ENCODE data around the gene MAD1L1. TPM values are rescaled to one million over a fixed set of nuclear protein-coding genes. Genes with fewer than 3 reads are reported as not detected.

Gene MAD1L1
- total RNA-seq, 1 donor from 2014 or later = 59.6 TPM

- no peak for TF ChIP-seq CTCF (IDR thresholded peaks at IDR 0.05)
- DNase-seq (ENCODE audit: low spot score in 2 of 2) = no peak
- Histone ChIP-seq H3K27ac (no peak overlapping the region), H3K4me1 (peaks cover 0 to 7% of the 10 kb centered on the region in 2 donors), H3K27me3 (no peaks in the 10 kb centered on the region), H3K9me3 (no peaks in the 10 kb centered on the region), H3K4me3 (no peak overlapping the region), H3K36me3 (no peaks in the 10 kb centered on the region)
- intact Hi-C loops (cut with DNase I) = no loop called here
These were observed 115.7 kb downstream of the MAD1L1 start for GRCh38 chr7:2116989-2117591.

GRCh38 chr7:2116448-2116810 is 116.3 kb downstream of the MAD1L1 start:
- Histone ChIP-seq H3K4me1 (peaks cover 0 to 7% of the 10 kb centered on the region in 2 donors), H3K27ac (no peak overlapping the region)

GRCh38 chr7:2115760-2116447 is 116.8 kb downstream of the MAD1L1 start:
- Histone ChIP-seq H3K27ac (no peak overlapping the region), H3K27me3 (no peaks in the 10 kb centered on the region), H3K9me3 (no peaks in the 10 kb centered on the region), H3K4me3 (no peak overlapping the region), H3K4me1 (peaks cover 0 to 7% of the 10 kb centered on the region in 2 donors), H3K36me3 (no peaks in the 10 kb centered on the region)
- intact Hi-C loops (cut with DNase I) = no loop called here
- no peak for DNase-seq (ENCODE audit: low spot score in 2 of 2)
- no peak for TF ChIP-seq CTCF (IDR thresholded peaks at IDR 0.05)

More at GRCh38 chr7:2116448-2116810, 116.3 kb downstream of the MAD1L1 start:
- Histone ChIP-seq H3K36me3 (no peaks in the 10 kb centered on the region), H3K27me3 (no peaks in the 10 kb centered on the region), H3K9me3 (no peaks in the 10 kb centered on the region), H3K4me3 (no peak overlapping the region)
- TF ChIP-seq CTCF (IDR thresholded peaks at IDR 0.05) = no peak
- intact Hi-C loops (cut with DNase I) = no loop called here
- no peak for DNase-seq (ENCODE audit: low spot score in 2 of 2)

GRCh38 chr7:2114926-2115759 is 117.6 kb downstream of the MAD1L1 start:
- TF ChIP-seq CTCF (IDR thresholded peaks at IDR 0.05) = no peak
- no peaks in the 10 kb centered on the region for H3K27me3 ChIP-seq
- DNase-seq (ENCODE audit: low spot score in 2 of 2) = no peak
- no peak overlapping the region for H3K4me3 ChIP-seq
- intact Hi-C loops (cut with DNase I) = no loop called here
- H3K27ac ChIP-seq = no peak overlapping the region
- H3K9me3 ChIP-seq = no peaks in the 10 kb centered on the region
- no peaks in the 10 kb centered on the region for H3K36me3 ChIP-seq
- H3K4me1 ChIP-seq = peaks cover 0 to 7% of the 10 kb centered on the region in 2 donors

- Histone ChIP-seq H3K4me3 (no peak overlapping the region), H3K36me3 (no peaks in the 10 kb centered on the region), H3K27ac (no peak overlapping the region), H3K4me1 (peaks cover 0 to 7% of the 10 kb centered on the region in 2 donors), H3K27me3 (no peaks in the 10 kb centered on the region), H3K9me3 (no peaks in the 10 kb centered on the region)
- TF ChIP-seq CTCF (IDR thresholded peaks at IDR 0.05) = no peak
- intact Hi-C loops (cut with DNase I) = no loop called here
- DNase-seq (ENCODE audit: low spot score in 2 of 2) = no peak
These were observed 118.7 kb downstream of the MAD1L1 start for GRCh38 chr7:2114052-2114451.

Measured in ascending aorta (tissue), 2 donors.